H1 (cell line): Measurements from ENCODE around the gene VGLL3. TPM values are rescaled to one million over a fixed set of nuclear protein-coding genes. Genes with fewer than 3 reads are reported as not detected.

ENCODE experiments used
- PHF8 ChIP-seq: fragments of 200-600 bp; sonication (generic); conservative IDR thresholded peaks from 2 replicates; pipeline ENCODE4 v1.7.1; 2012; ENCODE audit warnings: low read depth, mild to moderate bottlenecking, inconsistent platforms, low read length, moderate library complexity
- TAF7 ChIP-seq: optimal IDR thresholded peaks from 2 replicates; pipeline ENCODE3; 2011; ENCODE audit warnings: low read depth, mild to moderate bottlenecking, inconsistent platforms, low read length, moderate library complexity, borderline replicate concordance
- polyA plus RNA-seq, 7 experiments: library from polyadenylated mRNA; depleted of rRNA in 3 of 7; stranded (reverse) in 5 of 7; unstranded in 2 of 7; fragments of >200 nt in 5 of 7; fragments of 200-250 nt in 2 of 7; gene quantifications; 1 replicate in 5 of 7; 2 replicates in 1 of 7; 4 replicates in 1 of 7; pipeline versions ENCODE4 v1.2.1 to v1.2.3, GENCODE V29; 2011 to 2013; ENCODE audit warnings: missing spikeins in 2 of 7, mixed read lengths in 2 of 7
- total RNA-seq: library from RNA; stranded (reverse); fragmentation: NEBNext Ultra II Directional; extraction: Animal tissue kit (Norgen Biotek cat#: 25700); gene quantifications from 2 replicates; pipeline ENCODE4 v1.2.1, GENCODE V29; 2021
- TF ChIP-seq, protein P1 (sequence below): IDR thresholded peaks from 2 replicates; pipeline ENCODE4 v1.6.1; 2011; ENCODE audit warnings: low read length, improper control_type of control experiment

The VGLL3 gene
- total and polyA plus RNA-seq, 2 of the 8 experiments (the other 6 are each of a cell fraction or from before 2014, with no cell fraction given): 13.4 to 24.2 TPM

DNA sequence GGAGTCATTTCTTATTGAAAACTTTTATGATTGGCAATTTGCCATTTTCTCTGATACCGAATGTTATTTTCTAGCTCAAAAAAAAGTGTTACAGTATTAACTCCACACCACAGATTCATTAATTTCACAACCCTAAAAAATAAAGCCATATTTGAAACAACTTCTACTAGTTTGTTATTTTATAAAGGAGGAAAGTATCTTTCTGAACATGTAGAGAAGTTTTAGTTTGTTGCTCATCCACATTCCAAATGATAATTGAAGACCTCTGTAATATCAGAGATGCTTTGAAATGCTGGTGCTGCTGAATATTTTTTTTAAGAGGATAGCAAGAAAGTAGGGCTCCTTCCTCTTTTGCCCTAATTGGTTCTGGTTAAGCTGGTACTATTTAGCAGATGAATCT lies 1.9 kb downstream of the VGLL3 start (continued):
- TF ChIP-seq PHF8 (no peak), TAF7 (no peak)
- TF ChIP-seq, protein P1, sequence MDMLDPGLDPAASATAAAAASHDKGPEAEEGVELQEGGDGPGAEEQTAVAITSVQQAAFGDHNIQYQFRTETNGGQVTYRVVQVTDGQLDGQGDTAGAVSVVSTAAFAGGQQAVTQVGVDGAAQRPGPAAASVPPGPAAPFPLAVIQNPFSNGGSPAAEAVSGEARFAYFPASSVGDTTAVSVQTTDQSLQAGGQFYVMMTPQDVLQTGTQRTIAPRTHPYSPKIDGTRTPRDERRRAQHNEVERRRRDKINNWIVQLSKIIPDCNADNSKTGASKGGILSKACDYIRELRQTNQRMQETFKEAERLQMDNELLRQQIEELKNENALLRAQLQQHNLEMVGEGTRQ: no peak
